OCI-M1 (cell line): Measurements from ENCODE around the gene PRDX6.
A peak's percentile ranks its signal among the peaks of the same experiment; 100 is the strongest.
"Not testable (repeated sequence)": the region's sequence is repeated elsewhere in the genome, so short reads cannot be mapped to it uniquely, and the experiment has no call there.

Experiments used
- DNase-seq: peaks from one replicate; lab custom pipeline; 2025; lab: John Stamatoyannopoulos, UW

PRDX6 gene

GRCh38 chr1:173496757-173497320, 19.7 kb downstream of the PRDX6 start:
- DNase-seq, result peak; percentile 21

- no peak for DNase-seq
Measured at GRCh38 chr1:173499729-173500128, 22.6 kb downstream of the PRDX6 start.

GRCh38 chr1:173502104-173502503, 25.0 kb downstream of the PRDX6 start:
- DNase-seq, result no peak

GRCh38 chr1:173503391-173503790, 26.3 kb downstream of the PRDX6 start:
- peak; percentile 59 for DNase-seq

- no peak for DNase-seq
Measured at GRCh38 chr1:173504268-173504667, 27.1 kb downstream of the PRDX6 start.

- DNase-seq, result no peak
Measured at GRCh38 chr1:173505391-173505790, 28.3 kb downstream of the PRDX6 start.

GRCh38 chr1:173506437-173506836, 29.3 kb downstream of the PRDX6 start:
- peak; percentile 25 for DNase-seq

GRCh38 chr1:173507205-173507846, 30.2 kb downstream of the PRDX6 start:
- DNase-seq, result peak; percentile 16

GRCh38 chr1:173507847-173508209, 30.7 kb downstream of the PRDX6 start:
- DNase-seq, result no peak

GRCh38 chr1:173508541-173508940, 31.4 kb downstream of the PRDX6 start:
- no peak for DNase-seq

GRCh38 chr1:173509797-173510196, 32.7 kb downstream of the PRDX6 start:
- DNase-seq, result no peak

- not testable (repeated sequence) for DNase-seq
Measured at GRCh38 chr1:173514503-173514902, 37.4 kb downstream of the PRDX6 start.

- no peak for DNase-seq
Measured at GRCh38 chr1:173520799-173521198, 43.7 kb downstream of the PRDX6 start.

GRCh38 chr1:173523329-173523728, 46.2 kb downstream of the PRDX6 start:
- no peak for DNase-seq

GRCh38 chr1:173525926-173526325, 48.8 kb downstream of the PRDX6 start:
- DNase-seq, result no peak

GRCh38 chr1:173527151-173527826, 50.2 kb downstream of the PRDX6 start:
- DNase-seq, result peak; percentile 59

GRCh38 chr1:173529106-173529505, 52.0 kb downstream of the PRDX6 start:
- DNase-seq, result peak; percentile 78

GRCh38 chr1:173530795-173531693, 53.9 kb downstream of the PRDX6 start:
- no peak for DNase-seq

GRCh38 chr1:173532237-173532636, 55.1 kb downstream of the PRDX6 start:
- DNase-seq, result peak; percentile 83

GRCh38 chr1:173536223-173536622, 59.1 kb downstream of the PRDX6 start:
- no peak for DNase-seq
